Measurements from ENCODE around the gene ARHGAP10. TPM values are rescaled to one million over a fixed set of nuclear protein-coding genes. Genes with fewer than 3 reads are reported as not detected.

ARHGAP10 gene
- total and polyA plus RNA-seq, 4 experiments from 2014 or later, result 6.4 to 8.3 (median 7.8) TPM

- Histone ChIP-seq H3K4me1 (ENCODE audit: insufficient read depth, low read length) (no peaks in the 10 kb centered on the region), H3K9me3 (ENCODE audit: control insufficient read depth in 1 of 2, low read length in 2 of 2) (no peaks in the 10 kb centered on the region), H3K27ac (ENCODE audit: low read depth, low read length) (no peak overlapping the region), H3K4me3 (ENCODE audit: low read length in 2 of 2) (no peak overlapping the region), H3K27me3 (ENCODE audit: insufficient read depth, low read length) (no peaks in the 10 kb centered on the region), H3K36me3 (ENCODE audit: insufficient read depth, low read length) (no peaks in the 10 kb centered on the region)
- Mint-ChIP-seq H3K27me3 (no peaks in the 10 kb centered on the region), H3K9me3 (peaks cover 0 to 5% (median 0%) of the 10 kb centered on the region in 8 donors), H3K27ac (no peak overlapping the region), H3K36me3 (peaks cover 0 to 5% of the 10 kb centered on the region in 2 donors), H3K4me3 (no peak overlapping the region), H3K4me1 (peaks cover 0 to 4% (median 2%) of the 10 kb centered on the region in 4 donors)
- CTCF ChIA-PET (ENCODE audit: partially characterized antibody), result no interaction called here
- intact Hi-C loops (cut with micrococcal nuclease), result no loop called here
- POLR2A ChIA-PET (ENCODE audit: partially characterized antibody), result no interaction called here
- no peak for DNase-seq
These were observed 283.2 kb downstream of the ARHGAP10 start for GRCh38 chr4:148015058-148015457.

GRCh38 chr4:148015468-148015867 is 283.6 kb downstream of the ARHGAP10 start:
- intact Hi-C loops (cut with micrococcal nuclease), result no loop called here
- H3K9me3 Mint-ChIP-seq, result peaks cover 0 to 5% (median 0%) of the 10 kb centered on the region in 8 donors
- peaks cover 0 to 4% (median 2%) of the 10 kb centered on the region in 4 donors for H3K4me1 Mint-ChIP-seq
- H3K9me3 ChIP-seq (ENCODE audit: control insufficient read depth in 1 of 2, low read length in 2 of 2), result no peaks in the 10 kb centered on the region
- no peak overlapping the region for H3K27ac ChIP-seq (ENCODE audit: low read depth, low read length)
- H3K27ac Mint-ChIP-seq, result no peak overlapping the region
- ChIA-PET POLR2A (ENCODE audit: partially characterized antibody) (no interaction called here), CTCF (ENCODE audit: partially characterized antibody) (no interaction called here)
- DNase-seq, result no peak
- H3K36me3 Mint-ChIP-seq, result peaks cover 0 to 5% of the 10 kb centered on the region in 2 donors
- H3K4me3 ChIP-seq (ENCODE audit: low read length in 2 of 2), result no peak overlapping the region
- no peak overlapping the region for H3K4me3 Mint-ChIP-seq
- H3K27me3 ChIP-seq (ENCODE audit: insufficient read depth, low read length), result no peaks in the 10 kb centered on the region
- no peaks in the 10 kb centered on the region for H3K4me1 ChIP-seq (ENCODE audit: insufficient read depth, low read length)
- H3K36me3 ChIP-seq (ENCODE audit: insufficient read depth, low read length), result no peaks in the 10 kb centered on the region
- no peaks in the 10 kb centered on the region for H3K27me3 Mint-ChIP-seq

GRCh38 chr4:148016063-148016637 is 284.3 kb downstream of the ARHGAP10 start:
- Histone ChIP-seq H3K36me3 (ENCODE audit: insufficient read depth, low read length) (no peaks in the 10 kb centered on the region), H3K9me3 (ENCODE audit: control insufficient read depth in 1 of 2, low read length in 2 of 2) (no peaks in the 10 kb centered on the region), H3K4me1 (ENCODE audit: insufficient read depth, low read length) (no peaks in the 10 kb centered on the region), H3K4me3 (ENCODE audit: low read length in 2 of 2) (no peak overlapping the region), H3K27ac (ENCODE audit: low read depth, low read length) (no peak overlapping the region), H3K27me3 (ENCODE audit: insufficient read depth, low read length) (no peaks in the 10 kb centered on the region)
- ChIA-PET CTCF (ENCODE audit: partially characterized antibody) (interaction anchor here (0.7 kb wide), 1 partner anchor 9 kb away, joined by 5 read pairs; no protein-coding TSS in a partner anchor), POLR2A (ENCODE audit: partially characterized antibody) (no interaction called here)
- Mint-ChIP-seq H3K36me3 (peaks cover 0 to 2% of the 10 kb centered on the region in 2 donors), H3K4me1 (peaks cover 0 to 4% (median 2%) of the 10 kb centered on the region in 4 donors), H3K27me3 (no peaks in the 10 kb centered on the region), H3K27ac (peak overlapping the region in 1 of 7 donors; percentile 24), H3K9me3 (peaks cover 0 to 2% (median 0%) of the 10 kb centered on the region in 8 donors), H3K4me3 (no peak overlapping the region)
- intact Hi-C loops (cut with micrococcal nuclease), result no loop called here
- DNase-seq, result no peak

GRCh38 chr4:148017801-148018200 is 285.9 kb downstream of the ARHGAP10 start:
- H3K4me3 Mint-ChIP-seq, result no peak overlapping the region
- Histone ChIP-seq H3K36me3 (ENCODE audit: insufficient read depth, low read length) (no peaks in the 10 kb centered on the region), H3K4me3 (ENCODE audit: low read length in 2 of 2) (no peak overlapping the region), H3K4me1 (ENCODE audit: insufficient read depth, low read length) (no peaks in the 10 kb centered on the region), H3K27me3 (ENCODE audit: insufficient read depth, low read length) (no peaks in the 10 kb centered on the region), H3K9me3 (ENCODE audit: control insufficient read depth in 1 of 2, low read length in 2 of 2) (no peaks in the 10 kb centered on the region), H3K27ac (ENCODE audit: low read depth, low read length) (no peak overlapping the region)
- H3K36me3 Mint-ChIP-seq, result no peaks in the 10 kb centered on the region
- POLR2A ChIA-PET (ENCODE audit: partially characterized antibody), result no interaction called here
- DNase-seq, result no peak
- peaks cover 0 to 7% (median 2%) of the 10 kb centered on the region in 4 donors for H3K4me1 Mint-ChIP-seq
- intact Hi-C loops (cut with micrococcal nuclease), result no loop called here
- H3K9me3 Mint-ChIP-seq, result no peaks in the 10 kb centered on the region
- CTCF ChIA-PET (ENCODE audit: partially characterized antibody), result interaction anchor here (0.7 to 1.2 kb wide), 2 partner anchors 27 to 189 kb away, joined by 3 read pairs; no protein-coding TSS in a partner anchor
- no peaks in the 10 kb centered on the region for H3K27me3 Mint-ChIP-seq
- H3K27ac Mint-ChIP-seq, result peak overlapping the region in 2 of 7 donors; percentile 28 to 61

GRCh38 chr4:148021686-148022085 is 289.8 kb downstream of the ARHGAP10 start:
- H3K36me3 Mint-ChIP-seq, result peaks cover 3 to 4% of the 10 kb centered on the region in 2 donors
- H3K27me3 Mint-ChIP-seq, result no peaks in the 10 kb centered on the region
- intact Hi-C loops (cut with micrococcal nuclease), result loop anchor here (10.0 kb wide), 1 partner anchor 753 kb away; no protein-coding TSS in a partner anchor
- Histone ChIP-seq H3K36me3 (ENCODE audit: insufficient read depth, low read length) (no peaks in the 10 kb centered on the region), H3K9me3 (ENCODE audit: control insufficient read depth in 1 of 2, low read length in 2 of 2) (no peaks in the 10 kb centered on the region), H3K4me3 (ENCODE audit: low read length in 2 of 2) (no peak overlapping the region), H3K4me1 (ENCODE audit: insufficient read depth, low read length) (no peaks in the 10 kb centered on the region), H3K27ac (ENCODE audit: low read depth, low read length) (no peak overlapping the region), H3K27me3 (ENCODE audit: insufficient read depth, low read length) (no peaks in the 10 kb centered on the region)
- no peak overlapping the region for H3K4me3 Mint-ChIP-seq
- peak in 4 of 5 donors; percentile 6 to 23 (median 10) for DNase-seq
- H3K9me3 Mint-ChIP-seq, result no peaks in the 10 kb centered on the region
- peaks cover 0 to 7% (median 0%) of the 10 kb centered on the region in 4 donors for H3K4me1 Mint-ChIP-seq
- ChIA-PET POLR2A (ENCODE audit: partially characterized antibody) (interaction anchor here (0.6 kb wide), 1 partner anchor 1497 kb away, joined by 3 read pairs; no protein-coding TSS in a partner anchor), CTCF (ENCODE audit: partially characterized antibody) (interaction anchor here (1.1 to 2.4 kb wide), 5 partner anchors 22 to 1245 kb away, joined by 3 to 7 read pairs (median 4); no protein-coding TSS in a partner anchor)
- no peak overlapping the region for H3K27ac Mint-ChIP-seq

- H3K4me3 ChIP-seq (ENCODE audit: low read length in 2 of 2), result no peak overlapping the region
- Mint-ChIP-seq H3K36me3 (peaks cover 4 to 15% of the 10 kb centered on the region in 2 donors), H3K4me3 (no peak overlapping the region), H3K27ac (peak overlapping the region in 2 of 7 donors; percentile 6 to 10), H3K27me3 (no peaks in the 10 kb centered on the region), H3K9me3 (peaks cover 0 to 3% (median under 1%) of the 10 kb centered on the region in 8 donors), H3K4me1 (peaks cover 0 to 3% (median 0%) of the 10 kb centered on the region in 4 donors)
- ChIA-PET POLR2A (ENCODE audit: partially characterized antibody) (interaction anchor here (1.3 kb wide), 1 partner anchor 419 kb away, joined by 3 read pairs; the partner anchor contains the start of gene NR3C2), CTCF (ENCODE audit: partially characterized antibody) (interaction anchor here (0.6 to 1.1 kb wide), 2 partner anchors 34 to 38 kb away, joined by 3 read pairs; no protein-coding TSS in a partner anchor)
- intact Hi-C loops (cut with micrococcal nuclease), result loop anchor here (10.0 kb wide), 1 partner anchor 752 kb away; no protein-coding TSS in a partner anchor
- H3K27me3 ChIP-seq (ENCODE audit: insufficient read depth, low read length), result no peaks in the 10 kb centered on the region
- H3K4me1 ChIP-seq (ENCODE audit: insufficient read depth, low read length), result no peaks in the 10 kb centered on the region
- no peak overlapping the region for H3K27ac ChIP-seq (ENCODE audit: low read depth, low read length)
- H3K36me3 ChIP-seq (ENCODE audit: insufficient read depth, low read length), result no peaks in the 10 kb centered on the region
- no peaks in the 10 kb centered on the region for H3K9me3 ChIP-seq (ENCODE audit: control insufficient read depth in 1 of 2, low read length in 2 of 2)
- no peak for DNase-seq
These were observed 291.1 kb downstream of the ARHGAP10 start for GRCh38 chr4:148022975-148023374.

- Histone ChIP-seq H3K36me3 (ENCODE audit: insufficient read depth, low read length) (no peaks in the 10 kb centered on the region), H3K9me3 (ENCODE audit: control insufficient read depth in 1 of 2, low read length in 2 of 2) (no peaks in the 10 kb centered on the region), H3K4me1 (ENCODE audit: insufficient read depth, low read length) (no peaks in the 10 kb centered on the region), H3K27me3 (ENCODE audit: insufficient read depth, low read length) (no peaks in the 10 kb centered on the region), H3K4me3 (ENCODE audit: low read length in 2 of 2) (no peak overlapping the region), H3K27ac (ENCODE audit: low read depth, low read length) (no peak overlapping the region)
- Mint-ChIP-seq H3K4me3 (no peak overlapping the region), H3K36me3 (peaks cover 4 to 22% of the 10 kb centered on the region in 2 donors), H3K4me1 (peaks cover 0 to 3% (median 0%) of the 10 kb centered on the region in 4 donors), H3K27me3 (no peaks in the 10 kb centered on the region), H3K9me3 (peaks cover 0 to 8% (median 5%) of the 10 kb centered on the region in 8 donors), H3K27ac (peak overlapping the region in 3 of 7 donors; percentile 6 to 17 (median 10))
- CTCF ChIA-PET (ENCODE audit: partially characterized antibody), result interaction anchor here (0.7 to 2.2 kb wide), 4 partner anchors 21 to 391 kb away, joined by 3 to 8 read pairs (median 4); no protein-coding TSS in a partner anchor
- no peak for DNase-seq
- POLR2A ChIA-PET (ENCODE audit: partially characterized antibody), result interaction anchor here (1.3 kb wide), 1 partner anchor 419 kb away, joined by 3 read pairs; the partner anchor contains the start of gene NR3C2
- intact Hi-C loops (cut with micrococcal nuclease), result loop anchor here (10.0 kb wide), 1 partner anchor 751 kb away; no protein-coding TSS in a partner anchor
These were observed 291.8 kb downstream of the ARHGAP10 start for GRCh38 chr4:148023512-148024181.
